Stomach (tissue), 4 donors: ENCODE data around the gene B4GALNT4.
"Not testable (repeated sequence)": the region's sequence is repeated elsewhere in the genome, so short reads cannot be mapped to it uniquely, and the experiment has no call there.

ENCODE experiments used
- EP300 ChIP-seq: sonication (generic); formaldehyde crosslinking; IDR thresholded peaks from one replicate; pipeline ENCODE4 v1.6.1; 2017; ENCODE audit warnings: antibody characterized with exemption
- POLR2A ChIP-seq, 4 donors: fragments of 450-650 bp; IDR thresholded peaks; one replicate each; pipeline ENCODE4 v1.6.1; 2016; ENCODE audit warnings: antibody characterized with exemption in 4 of 4, control low read depth in 2 of 4, mild to moderate bottlenecking in 1 of 4, moderate library complexity in 1 of 4
- TF ChIP-seq, protein P1 (sequence below), 7 experiments: fragments of 450-650 bp in 4 of 7; fragments of 200-600 bp in 3 of 7; sonication (generic) in 3 of 7; IDR thresholded peaks; one replicate each; pipeline ENCODE4 v1.5.1; 2016 to 2019; ENCODE audit warnings: antibody characterized with exemption in 7 of 7, control low read depth in 2 of 7, mild to moderate bottlenecking in 1 of 7

DNA sequence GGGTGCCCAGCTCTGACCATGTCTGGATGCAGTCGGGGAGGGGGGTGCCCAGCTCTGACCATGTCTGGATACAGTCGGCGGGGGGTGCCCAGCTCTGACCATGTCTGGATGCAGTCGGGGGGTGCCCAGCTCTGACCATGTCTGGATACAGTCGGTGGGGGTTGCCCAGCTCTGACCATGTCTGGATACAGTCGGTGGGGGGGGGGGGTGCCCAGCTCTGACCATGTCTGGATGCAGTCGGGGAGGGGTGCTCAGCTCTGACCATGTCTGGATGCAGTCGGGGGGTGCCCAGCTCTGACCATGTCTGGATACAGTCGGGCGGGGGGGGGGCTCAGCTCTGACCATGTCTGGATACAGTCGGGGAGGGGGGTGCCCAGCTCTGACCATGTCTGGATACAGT, 42.2 kb downstream of the B4GALNT4 start:
- not testable (repeated sequence) for TF ChIP-seq EP300; POLR2A (IDR thresholded peaks at IDR 0.05)
- TF ChIP-seq, protein P1, sequence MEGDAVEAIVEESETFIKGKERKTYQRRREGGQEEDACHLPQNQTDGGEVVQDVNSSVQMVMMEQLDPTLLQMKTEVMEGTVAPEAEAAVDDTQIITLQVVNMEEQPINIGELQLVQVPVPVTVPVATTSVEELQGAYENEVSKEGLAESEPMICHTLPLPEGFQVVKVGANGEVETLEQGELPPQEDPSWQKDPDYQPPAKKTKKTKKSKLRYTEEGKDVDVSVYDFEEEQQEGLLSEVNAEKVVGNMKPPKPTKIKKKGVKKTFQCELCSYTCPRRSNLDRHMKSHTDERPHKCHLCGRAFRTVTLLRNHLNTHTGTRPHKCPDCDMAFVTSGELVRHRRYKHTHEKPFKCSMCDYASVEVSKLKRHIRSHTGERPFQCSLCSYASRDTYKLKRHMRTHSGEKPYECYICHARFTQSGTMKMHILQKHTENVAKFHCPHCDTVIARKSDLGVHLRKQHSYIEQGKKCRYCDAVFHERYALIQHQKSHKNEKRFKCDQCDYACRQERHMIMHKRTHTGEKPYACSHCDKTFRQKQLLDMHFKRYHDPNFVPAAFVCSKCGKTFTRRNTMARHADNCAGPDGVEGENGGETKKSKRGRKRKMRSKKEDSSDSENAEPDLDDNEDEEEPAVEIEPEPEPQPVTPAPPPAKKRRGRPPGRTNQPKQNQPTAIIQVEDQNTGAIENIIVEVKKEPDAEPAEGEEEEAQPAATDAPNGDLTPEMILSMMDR (IDR thresholded peaks at IDR 0.05): not testable (repeated sequence)
